ENCODE results near the gene CD248. TPM values are rescaled to one million over a fixed set of nuclear protein-coding genes. Genes with fewer than 3 reads are reported as not detected.

CD248 gene
- polyA plus RNA-seq, 1 experiment: 180 TPM

DNA sequence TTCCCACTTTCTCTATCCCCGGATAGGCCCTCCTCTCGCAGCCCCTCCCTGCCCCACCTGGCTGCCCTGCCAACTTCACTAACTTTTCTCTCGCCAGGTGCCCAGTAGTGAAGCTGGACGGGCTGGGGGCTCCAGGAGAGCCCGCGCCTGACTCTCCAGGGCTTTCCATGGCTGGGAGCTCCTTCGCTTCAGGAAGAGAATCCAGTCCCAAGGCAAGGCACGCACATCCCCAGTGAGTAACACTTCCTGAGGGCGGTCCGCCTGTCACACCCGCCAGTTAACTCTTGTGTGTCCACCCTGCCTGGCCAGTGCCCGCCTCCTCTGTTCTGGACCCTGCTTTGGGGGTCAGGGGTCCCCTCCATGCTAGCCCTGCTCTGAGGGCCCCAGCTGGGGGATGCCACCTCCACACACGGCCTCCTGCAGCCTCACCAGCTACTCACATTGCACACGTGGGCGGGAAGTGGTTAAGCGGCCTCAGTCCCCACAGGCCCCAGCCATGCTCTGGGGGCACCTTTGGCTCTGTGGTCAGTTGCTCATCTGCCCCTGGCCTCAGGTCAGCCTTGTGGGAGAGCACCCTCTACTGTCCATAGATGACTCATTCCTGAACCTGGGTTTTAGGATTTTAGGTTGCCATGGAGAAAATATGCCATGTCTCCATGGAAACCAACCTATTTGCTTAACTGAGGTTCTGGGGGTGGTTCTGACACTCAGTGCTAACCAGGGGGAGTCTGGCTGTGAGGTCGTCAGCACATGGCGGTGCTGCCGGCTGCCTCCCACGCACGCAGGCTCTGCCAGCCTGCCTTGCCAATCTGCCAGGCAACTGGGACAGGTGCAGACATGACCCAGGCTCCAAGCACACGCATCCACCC, 19.6 kb upstream of the CD248 start, which contains the start of gene RIN1:
Gene RIN1, minus strand, starts transcription at position 201 of the 869 bp plus-strand sequence. Its CDS starts 32 bp downstream, at position 169.
- peaks cover 40% of the 10 kb centered on the region for H3K36me3 ChIP-seq (ENCODE audit: control insufficient read depth, insufficient read depth, low read length)
- peak within 1 kb of the TSS; percentile 78 for H3K4me3 ChIP-seq (ENCODE audit: low read depth, low read length)
- CTCF ChIA-PET: interaction anchor here (0.9 to 8.7 kb wide), 15 partner anchors 9 to 82 kb away, joined by 3 to 201 read pairs (median 5); partner anchors contain the start of genes BRMS1, CD248 and YIF1A
- H3K27me3 ChIP-seq (ENCODE audit: control insufficient read depth, insufficient read depth, low read length): no peaks in the 10 kb centered on the region
- TF ChIP-seq, protein P1, sequence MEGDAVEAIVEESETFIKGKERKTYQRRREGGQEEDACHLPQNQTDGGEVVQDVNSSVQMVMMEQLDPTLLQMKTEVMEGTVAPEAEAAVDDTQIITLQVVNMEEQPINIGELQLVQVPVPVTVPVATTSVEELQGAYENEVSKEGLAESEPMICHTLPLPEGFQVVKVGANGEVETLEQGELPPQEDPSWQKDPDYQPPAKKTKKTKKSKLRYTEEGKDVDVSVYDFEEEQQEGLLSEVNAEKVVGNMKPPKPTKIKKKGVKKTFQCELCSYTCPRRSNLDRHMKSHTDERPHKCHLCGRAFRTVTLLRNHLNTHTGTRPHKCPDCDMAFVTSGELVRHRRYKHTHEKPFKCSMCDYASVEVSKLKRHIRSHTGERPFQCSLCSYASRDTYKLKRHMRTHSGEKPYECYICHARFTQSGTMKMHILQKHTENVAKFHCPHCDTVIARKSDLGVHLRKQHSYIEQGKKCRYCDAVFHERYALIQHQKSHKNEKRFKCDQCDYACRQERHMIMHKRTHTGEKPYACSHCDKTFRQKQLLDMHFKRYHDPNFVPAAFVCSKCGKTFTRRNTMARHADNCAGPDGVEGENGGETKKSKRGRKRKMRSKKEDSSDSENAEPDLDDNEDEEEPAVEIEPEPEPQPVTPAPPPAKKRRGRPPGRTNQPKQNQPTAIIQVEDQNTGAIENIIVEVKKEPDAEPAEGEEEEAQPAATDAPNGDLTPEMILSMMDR (IDR thresholded peaks at IDR 0.05; ENCODE audit: insufficient read depth, low read depth, low read length): peak; percentile 39
- DNase-seq (ENCODE audit: low read depth): peak; percentile 93
- POLR2A ChIA-PET: interaction anchor here (0.7 to 2.9 kb wide), 3 partner anchors 20 to 23 kb away, joined by 3 to 34 read pairs (median 3); partner anchors contain the start of gene CD248

DNA sequence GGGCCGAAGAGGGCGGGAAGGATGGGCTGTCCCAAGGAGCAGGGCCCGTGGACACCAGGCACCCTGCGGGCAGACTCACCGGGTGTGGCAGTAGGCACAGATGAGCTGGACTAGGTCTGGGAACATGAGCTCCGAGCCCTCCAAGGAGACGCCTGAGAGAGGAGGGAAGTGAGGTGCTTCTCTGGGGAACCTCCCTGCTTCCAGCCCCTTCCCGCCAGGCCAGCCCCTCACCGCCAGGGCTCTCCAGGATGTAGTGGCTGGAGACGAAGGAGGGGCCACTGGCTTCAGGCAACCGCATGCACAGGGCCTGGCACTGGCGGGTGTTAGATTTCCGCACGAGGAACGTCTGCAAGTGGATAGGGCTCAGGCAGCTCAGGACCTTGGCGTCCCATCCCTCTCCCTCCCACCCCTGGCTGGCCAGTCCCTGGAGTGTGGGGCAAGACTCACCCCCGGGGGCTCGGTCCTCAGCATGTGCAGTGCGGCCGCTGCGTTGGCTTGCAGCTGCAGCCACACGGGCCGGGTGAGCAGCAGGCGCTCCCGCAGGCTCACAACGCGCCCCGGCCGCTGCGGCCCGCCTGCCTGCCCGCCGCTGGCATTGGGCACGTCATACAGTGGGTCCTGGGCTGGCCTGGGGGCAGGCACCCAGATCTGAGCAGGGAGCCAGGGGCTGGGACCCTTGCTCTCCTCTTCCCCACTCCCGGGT, 18.8 kb upstream of the CD248 start:
- H3K4me3 ChIP-seq (ENCODE audit: low read depth, low read length): peak overlapping the region; percentile 78
- DNase-seq (ENCODE audit: low read depth): no peak
- TF ChIP-seq, protein P1 (IDR thresholded peaks at IDR 0.05; ENCODE audit: insufficient read depth, low read depth, low read length): peak; percentile 8; the same call in 1 of the 2 replicates
- H3K27me3 ChIP-seq (ENCODE audit: control insufficient read depth, insufficient read depth, low read length): no peaks in the 10 kb centered on the region
- ChIA-PET POLR2A (interaction anchor here (0.7 to 2.9 kb wide), 4 partner anchors 19 to 316 kb away, joined by 3 to 34 read pairs (median 3); partner anchors contain the start of gene CD248), CTCF (interaction anchor here (0.6 to 8.7 kb wide), 19 partner anchors 9 to 82 kb away, joined by 3 to 201 read pairs (median 5); partner anchors contain the start of genes BRMS1, CD248 and YIF1A)
- peaks cover 37% of the 10 kb centered on the region for H3K36me3 ChIP-seq (ENCODE audit: control insufficient read depth, insufficient read depth, low read length)

DNA sequence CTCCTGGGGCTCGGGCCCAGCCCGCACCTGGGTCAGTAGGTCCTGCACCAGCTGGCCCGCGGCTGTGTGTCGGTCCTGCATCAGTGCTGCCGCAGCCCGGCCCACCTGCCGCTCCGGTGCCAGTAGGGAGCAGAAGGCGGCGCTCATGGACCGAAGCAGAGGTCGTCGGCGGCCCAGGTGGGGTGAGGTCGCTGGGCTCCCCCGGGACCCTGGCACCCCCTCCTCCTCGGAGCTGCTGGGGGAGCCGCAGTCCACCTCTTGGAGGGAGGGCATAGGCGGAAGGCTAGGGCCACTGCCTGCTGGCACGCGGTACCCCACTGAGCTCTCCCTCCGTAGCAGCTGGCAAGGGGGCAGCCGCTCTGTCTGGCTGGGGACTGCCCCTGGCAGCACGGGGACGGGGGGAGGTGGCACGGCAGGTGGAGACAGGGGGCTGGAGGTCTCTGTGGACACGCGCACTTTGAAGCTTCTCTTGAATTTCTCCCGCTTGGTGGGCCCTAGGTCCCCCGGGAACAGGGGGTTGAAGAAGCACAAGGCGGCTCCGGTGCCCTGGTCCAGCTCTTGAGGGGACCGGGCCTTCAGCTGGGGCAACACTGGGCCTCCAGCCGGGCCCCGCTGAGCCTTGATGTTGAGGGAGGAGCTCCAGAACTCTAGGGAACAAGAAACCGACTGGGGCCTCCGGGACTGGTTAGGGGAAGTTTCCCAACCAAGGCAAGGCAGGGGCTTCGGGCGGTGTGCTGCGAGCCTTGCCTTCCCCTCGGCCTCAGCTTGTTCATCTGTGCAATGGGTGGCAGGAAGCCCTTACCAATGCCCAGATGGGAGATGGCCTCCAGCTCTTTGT, 18.0 kb upstream of the CD248 start:
- TF ChIP-seq, protein P1 (IDR thresholded peaks at IDR 0.05; ENCODE audit: insufficient read depth, low read depth, low read length): no peak
- no peak for DNase-seq (ENCODE audit: low read depth)
- POLR2A ChIA-PET: interaction anchor here (0.7 to 2.9 kb wide), 4 partner anchors 11 to 315 kb away, joined by 3 to 34 read pairs (median 4); no protein-coding TSS in a partner anchor
- peaks cover 29% of the 10 kb centered on the region for H3K36me3 ChIP-seq (ENCODE audit: control insufficient read depth, insufficient read depth, low read length)
- H3K27me3 ChIP-seq (ENCODE audit: control insufficient read depth, insufficient read depth, low read length): no peaks in the 10 kb centered on the region
- peak overlapping the region; percentile 78 for H3K4me3 ChIP-seq (ENCODE audit: low read depth, low read length)
- CTCF ChIA-PET: interaction anchor here (0.6 to 8.7 kb wide), 16 partner anchors 8 to 313 kb away, joined by 3 to 201 read pairs (median 7); partner anchors contain the start of genes BRMS1, CD248 and YIF1A

DNA sequence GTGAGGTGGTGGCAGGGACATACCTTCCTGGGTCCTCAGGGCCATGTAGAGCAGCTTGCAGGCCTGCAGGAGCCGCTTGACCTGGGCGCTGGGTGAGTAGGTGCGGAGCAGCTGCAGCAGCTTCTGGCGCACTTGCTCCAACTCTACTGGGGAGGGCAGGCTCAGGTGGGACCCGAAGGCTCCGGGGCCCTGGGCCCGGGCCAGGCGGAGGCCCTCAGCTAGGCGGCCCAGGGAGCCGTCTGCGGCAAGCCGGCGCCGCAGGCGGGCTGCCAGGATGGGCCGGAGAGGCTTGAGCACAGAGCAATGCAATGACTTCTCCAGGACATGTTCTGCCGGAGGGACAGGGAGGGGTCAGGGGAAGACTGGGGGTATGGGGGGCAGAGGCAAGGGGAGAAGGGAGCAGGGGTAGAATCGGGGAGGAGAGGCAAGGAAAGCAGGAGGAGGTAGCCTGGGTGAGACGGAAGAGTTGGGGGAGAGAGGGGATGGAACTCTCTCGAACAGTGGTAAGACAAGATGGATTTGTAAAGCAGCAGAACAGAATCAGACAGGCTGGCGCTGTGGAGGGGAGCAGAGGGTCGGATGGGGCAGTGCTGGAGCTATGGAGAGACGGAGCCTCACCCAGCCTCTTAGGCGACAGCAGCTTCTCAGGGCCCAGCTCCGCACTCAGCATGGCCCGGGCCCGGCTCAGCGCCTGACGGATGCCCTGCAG, 17.2 kb upstream of the CD248 start:
- CTCF ChIA-PET: interaction anchor here (0.6 to 8.7 kb wide), 10 partner anchors 7 to 312 kb away, joined by 3 to 201 read pairs (median 10); partner anchors contain the start of gene CD248
- no peak for DNase-seq (ENCODE audit: low read depth)
- POLR2A ChIA-PET: interaction anchor here (2.9 kb wide), 1 partner anchor 21 kb away, joined by 34 read pairs; no protein-coding TSS in a partner anchor
- H3K36me3 ChIP-seq (ENCODE audit: control insufficient read depth, insufficient read depth, low read length): peaks cover 25% of the 10 kb centered on the region
- H3K27me3 ChIP-seq (ENCODE audit: control insufficient read depth, insufficient read depth, low read length): no peaks in the 10 kb centered on the region
- TF ChIP-seq, protein P1 (IDR thresholded peaks at IDR 0.05; ENCODE audit: insufficient read depth, low read depth, low read length): no peak
- H3K4me3 ChIP-seq (ENCODE audit: low read depth, low read length): peak overlapping the region; percentile 78
